IPS DF 6.9 (cell line): Measurements from ENCODE around the gene APP.

Experiments
- DNase-seq: peaks from one replicate; pipeline ENCODE4 v3.0.0-alpha.2; 2013; ENCODE audit warnings: low read depth, low spot score
- H3K27ac ChIP-seq: one replicate; pipeline ENCODE4 v1.5.1; 2013; ENCODE audit warnings: low read length, control low read depth
- H3K27me3 ChIP-seq: 2 replicates; pipeline ENCODE4 v1.6.1; 2013; ENCODE audit warnings: mild to moderate bottlenecking, low read length; ENCODE audit not compliant: control insufficient read depth, insufficient read depth
- H3K36me3 ChIP-seq: 2 replicates; pipeline ENCODE4 v1.6.1; 2013; ENCODE audit warnings: low read length; ENCODE audit not compliant: control insufficient read depth, insufficient read depth
- H3K4me1 ChIP-seq: 2 replicates; pipeline ENCODE4 v1.6.1; 2013; ENCODE audit warnings: low read length; ENCODE audit not compliant: control insufficient read depth, insufficient read depth
- H3K4me3 ChIP-seq: 2 replicates; pipeline ENCODE4 v1.5.1; 2013; ENCODE audit warnings: mild to moderate bottlenecking, low read length
- H3K9me3 ChIP-seq: 2 replicates; pipeline ENCODE4 v1.6.1; 2013; ENCODE audit warnings: low read length, inconsistent platforms; ENCODE audit not compliant: control insufficient read depth, insufficient read depth
- WGBS: extraction: QIAGEN DNeasy Blood & Tissue Kit; methylation state at CpG from one replicate; pipeline ENCODE4 v1.1.7; 2013; ENCODE audit warnings: mixed read lengths, missing lambda C conversion rate; ENCODE audit not compliant: insufficient read length, insufficient coverage; 5-methylcytosine and 5-hydroxymethylcytosine counted together

APP gene

GRCh38 chr21:25885405-25885804 is 285.2 kb downstream of the APP start:
- H3K4me1 ChIP-seq = no peaks in the 10 kb centered on the region
- DNase-seq = no peak
- H3K36me3 ChIP-seq = no peaks in the 10 kb centered on the region
- H3K9me3 ChIP-seq = no peaks in the 10 kb centered on the region
- no CpG with 5 or more reads among the region's 4 CpGs for WGBS
- H3K27ac ChIP-seq = no peak overlapping the region
- H3K4me3 ChIP-seq = no peak overlapping the region
- no peaks in the 10 kb centered on the region for H3K27me3 ChIP-seq

- H3K27ac ChIP-seq = no peak overlapping the region
- H3K27me3 ChIP-seq = no peaks in the 10 kb centered on the region
- H3K9me3 ChIP-seq = no peaks in the 10 kb centered on the region
- no peaks in the 10 kb centered on the region for H3K4me1 ChIP-seq
- H3K36me3 ChIP-seq = peaks cover 2% of the 10 kb centered on the region; the same call in 1 of the 2 replicates
- DNase-seq = no peak
- no peak overlapping the region for H3K4me3 ChIP-seq
- WGBS = no CpG with 5 or more reads among the region's 2 CpGs
Measured at GRCh38 chr21:25884311-25884710, 286.3 kb downstream of the APP start.

- DNase-seq = no peak
- H3K27ac ChIP-seq = no peak overlapping the region
- H3K27me3 ChIP-seq = no peaks in the 10 kb centered on the region
- no peak overlapping the region for H3K4me3 ChIP-seq
- H3K36me3 ChIP-seq = peaks cover 2% of the 10 kb centered on the region; the same call in 1 of the 2 replicates
- no peaks in the 10 kb centered on the region for H3K9me3 ChIP-seq
- H3K4me1 ChIP-seq = no peaks in the 10 kb centered on the region
- no CpG with 5 or more reads among the region's 17 CpGs for WGBS
Measured at GRCh38 chr21:25881524-25882376, 288.8 kb downstream of the APP start.

GRCh38 chr21:25879203-25879602 is 291.4 kb downstream of the APP start:
- H3K4me3 ChIP-seq = no peak overlapping the region
- no peaks in the 10 kb centered on the region for H3K4me1 ChIP-seq
- WGBS = no CpG with 5 or more reads among the region's 3 CpGs
- H3K27me3 ChIP-seq = no peaks in the 10 kb centered on the region
- no peak for DNase-seq
- H3K36me3 ChIP-seq = peaks cover 2% of the 10 kb centered on the region; the same call in 1 of the 2 replicates
- H3K27ac ChIP-seq = no peak overlapping the region
- H3K9me3 ChIP-seq = no peaks in the 10 kb centered on the region

- Histone ChIP-seq H3K4me1 (no peaks in the 10 kb centered on the region), H3K36me3 (peaks cover 2% of the 10 kb centered on the region; the same call in 1 of the 2 replicates), H3K9me3 (no peaks in the 10 kb centered on the region), H3K27ac (no peak overlapping the region), H3K27me3 (no peaks in the 10 kb centered on the region), H3K4me3 (no peak overlapping the region)
- no CpG with 5 or more reads among the region's 3 CpGs for WGBS
- no peak for DNase-seq
Measured at GRCh38 chr21:25878344-25878743, 292.2 kb downstream of the APP start.

- no peak for DNase-seq
- WGBS = no CpG with 5 or more reads among the region's 4 CpGs
Measured at GRCh38 chr21:25872271-25872670, 298.3 kb downstream of the APP start.

GRCh38 chr21:25871566-25871965 is 299.0 kb downstream of the APP start:
- H3K27me3 ChIP-seq = no peaks in the 10 kb centered on the region
- H3K4me3 ChIP-seq = no peak overlapping the region
- WGBS = no CpG with 5 or more reads among the region's 3 CpGs
- no peak overlapping the region for H3K27ac ChIP-seq
- no peak for DNase-seq
- H3K36me3 ChIP-seq = no peaks in the 10 kb centered on the region
- no peaks in the 10 kb centered on the region for H3K9me3 ChIP-seq
- no peaks in the 10 kb centered on the region for H3K4me1 ChIP-seq

More at GRCh38 chr21:25872271-25872670, 298.3 kb downstream of the APP start:
- Histone ChIP-seq H3K4me3 (no peak overlapping the region), H3K36me3 (no peaks in the 10 kb centered on the region), H3K27ac (no peak overlapping the region), H3K4me1 (no peaks in the 10 kb centered on the region), H3K9me3 (no peaks in the 10 kb centered on the region), H3K27me3 (no peaks in the 10 kb centered on the region)

GRCh38 chr21:25870084-25870483 is 300.5 kb downstream of the APP start:
- Histone ChIP-seq H3K4me3 (no peak overlapping the region), H3K27ac (no peak overlapping the region), H3K27me3 (no peaks in the 10 kb centered on the region), H3K9me3 (no peaks in the 10 kb centered on the region), H3K4me1 (no peaks in the 10 kb centered on the region), H3K36me3 (no peaks in the 10 kb centered on the region)
- no peak for DNase-seq
- no CpG with 5 or more reads among the region's 4 CpGs for WGBS

GRCh38 chr21:25867061-25867460 is 303.5 kb downstream of the APP start:
- H3K4me3 ChIP-seq = no peak overlapping the region
- no peaks in the 10 kb centered on the region for H3K9me3 ChIP-seq
- no peaks in the 10 kb centered on the region for H3K36me3 ChIP-seq
- no peaks in the 10 kb centered on the region for H3K27me3 ChIP-seq
- H3K4me1 ChIP-seq = no peaks in the 10 kb centered on the region
- no peak for DNase-seq
- no CpG with 5 or more reads among the region's 1 CpG for WGBS
- no peak overlapping the region for H3K27ac ChIP-seq

- H3K4me1 ChIP-seq = no peaks in the 10 kb centered on the region
- no peak for DNase-seq
- no peaks in the 10 kb centered on the region for H3K9me3 ChIP-seq
- no peak overlapping the region for H3K4me3 ChIP-seq
- no CpG with 5 or more reads among the region's 4 CpGs for WGBS
- H3K27ac ChIP-seq = no peak overlapping the region
- no peaks in the 10 kb centered on the region for H3K27me3 ChIP-seq
- no peaks in the 10 kb centered on the region for H3K36me3 ChIP-seq
Measured at GRCh38 chr21:25863747-25864146, 306.8 kb downstream of the APP start.

GRCh38 chr21:25863031-25863430 is 307.5 kb downstream of the APP start:
- Histone ChIP-seq H3K36me3 (no peaks in the 10 kb centered on the region), H3K9me3 (no peaks in the 10 kb centered on the region), H3K27me3 (no peaks in the 10 kb centered on the region), H3K4me1 (no peaks in the 10 kb centered on the region), H3K4me3 (no peak overlapping the region), H3K27ac (no peak overlapping the region)
- DNase-seq = no peak
- WGBS = no CpG with 5 or more reads among the region's 1 CpG
